IMR-90 (cell line): ENCODE data around the gene ENO2. TPM values are rescaled to one million over a fixed set of nuclear protein-coding genes. Genes with fewer than 3 reads are reported as not detected.

Source experiments
- ATAC-seq: fragments of 200-7000 bp; cut with Tn5 transposase; 2 replicates; pipeline ENCODE4 v1.9.1; 2020; ENCODE audit warnings: low read depth, mild to moderate bottlenecking, moderate library complexity
- BruUV-seq: library from RNA; stranded (reverse); fragments of 400-500 nt; replicated peaks from 2 replicates; lab custom pipeline; 2021; lab: Mats Ljungman, UMichigan
- CTCF ChIA-PET: fragments of 300-600 bp; formaldehyde crosslinking; extraction: SDS; loops from one replicate; lab custom pipeline; 2021; ENCODE audit warnings: antibody characterized with exemption; lab: Yijun Ruan, JAX
- POLR2A ChIA-PET: fragments of 300-600 bp; sonication (Branson Sonifier 250); formaldehyde crosslinking; loops from one replicate; lab custom pipeline; 2022; ENCODE audit warnings: antibody characterized with exemption; ENCODE audit not compliant: unreplicated experiment; lab: Charles Lee
- DNase-seq: peaks from one replicate; pipeline ENCODE4 v3.0.0; 2013
- H2AFZ ChIP-seq: replicated peaks from 2 replicates; pipeline ENCODE3; 2013; ENCODE audit warnings: low read length, mild to moderate bottlenecking; ENCODE audit not compliant: poor library complexity
- H2AK5ac ChIP-seq: 2 replicates; pipeline ENCODE4 v1.6.1; 2013; ENCODE audit warnings: low read depth, low read length, inconsistent platforms
- H2AK9ac ChIP-seq: replicated peaks from 2 replicates; pipeline ENCODE3; 2013; ENCODE audit warnings: mild to moderate bottlenecking, low read depth, low read length, moderate library complexity; ENCODE audit not compliant: poor library complexity
- H2BK120ac ChIP-seq: 2 replicates; pipeline ENCODE4 v1.6.1; 2013; ENCODE audit warnings: low read depth, low read length, inconsistent platforms
- H2BK15ac ChIP-seq: 3 replicates; pipeline ENCODE4 v1.6.1; 2013; ENCODE audit warnings: low read depth, low read length, inconsistent platforms
- H2BK20ac ChIP-seq: 2 replicates; pipeline ENCODE4 v1.6.1; 2013; ENCODE audit warnings: low read depth, mild to moderate bottlenecking, inconsistent platforms, low read length, moderate library complexity
- H2BK5ac ChIP-seq: 2 replicates; pipeline ENCODE4 v1.6.1; 2013; ENCODE audit warnings: mild to moderate bottlenecking, low read depth, low read length, inconsistent platforms; ENCODE audit not compliant: poor library complexity, severe bottlenecking
- H3K14ac ChIP-seq: replicated peaks from 2 replicates; pipeline ENCODE4 v1.6.1; 2013; ENCODE audit warnings: low read depth, low read length, inconsistent platforms
- H3K18ac ChIP-seq: 2 replicates; pipeline ENCODE4 v1.6.1; 2013; ENCODE audit warnings: low read depth, low read length, control low read depth
- H3K23ac ChIP-seq: 2 replicates; pipeline ENCODE4 v1.6.1; 2013; ENCODE audit warnings: low read depth, low read length, inconsistent platforms
- H3K27ac ChIP-seq: 2 replicates; pipeline ENCODE4 v1.5.1; 2013; ENCODE audit warnings: mild to moderate bottlenecking, control low read depth, low read length; ENCODE audit not compliant: insufficient read depth
- H3K27me3 ChIP-seq: 2 replicates; pipeline ENCODE4 v1.6.1; 2013; ENCODE audit warnings: low read length; ENCODE audit not compliant: control insufficient read depth, insufficient read depth
- H3K36me3 ChIP-seq: 2 replicates; pipeline ENCODE4 v1.6.1; 2013; ENCODE audit warnings: low read length, mixed read lengths; ENCODE audit not compliant: control insufficient read depth, insufficient read depth
- H3K4ac ChIP-seq: 2 replicates; pipeline ENCODE4 v1.6.1; 2013; ENCODE audit warnings: low read depth, low read length, inconsistent platforms
- H3K4me1 ChIP-seq: 2 replicates; pipeline ENCODE4 v1.6.1; 2013; ENCODE audit warnings: low read length, mixed read lengths; ENCODE audit not compliant: control insufficient read depth, insufficient read depth
- H3K4me2 ChIP-seq: 2 replicates; pipeline ENCODE4 v1.6.1; 2013; ENCODE audit warnings: low read depth, mild to moderate bottlenecking, control low read depth, low read length, moderate library complexity
- H3K4me3 ChIP-seq: 2 replicates; pipeline ENCODE4 v1.5.1; 2013; ENCODE audit warnings: low read depth, mild to moderate bottlenecking, control low read depth, low read length, moderate library complexity; ENCODE audit not compliant: insufficient read depth
- H3K56ac ChIP-seq: 2 replicates; pipeline ENCODE4 v1.6.1; 2013; ENCODE audit warnings: low read length, inconsistent platforms; ENCODE audit not compliant: insufficient read depth; ENCODE audit errors: extremely low read depth
- H3K79me1 ChIP-seq, 2 experiments: 2 replicates each; pipeline ENCODE4 v1.6.1; 2013; ENCODE audit warnings: low read length in 2 of 2, inconsistent platforms in 1 of 2, low read depth in 1 of 2
- H3K9ac ChIP-seq: 2 replicates; pipeline ENCODE4 v1.6.1; 2013; ENCODE audit warnings: low read depth, low read length, control low read depth
- H3K9me1 ChIP-seq: 2 replicates; pipeline ENCODE4 v1.6.1; 2013; ENCODE audit warnings: low read length, inconsistent platforms; ENCODE audit not compliant: insufficient read depth
- H3K9me3 ChIP-seq: 2 replicates; pipeline ENCODE4 v1.6.1; 2013; ENCODE audit warnings: low read length; ENCODE audit not compliant: control insufficient read depth, insufficient read depth
- H4K20me1 ChIP-seq: 2 replicates; pipeline ENCODE4 v1.6.1; 2013; ENCODE audit warnings: low read length, inconsistent platforms; ENCODE audit not compliant: insufficient read depth
- H4K5ac ChIP-seq: 2 replicates; pipeline ENCODE4 v1.6.1; 2013; ENCODE audit warnings: mild to moderate bottlenecking, low read depth, low read length, control low read depth
- H4K8ac ChIP-seq, 2 experiments: 2 replicates each; pipeline ENCODE4 v1.6.1; 2013; ENCODE audit warnings: low read depth in 2 of 2, low read length in 2 of 2, control low read depth in 1 of 2, inconsistent platforms in 1 of 2
- H4K91ac ChIP-seq: 2 replicates; pipeline ENCODE4 v1.6.1; 2013; ENCODE audit warnings: low read depth, low read length, inconsistent platforms; ENCODE audit not compliant: insufficient read depth
- BHLHE40 ChIP-seq: fragments of 150-350 bp; IDR thresholded peaks from 2 replicates; pipeline ENCODE4 v1.6.1; 2016; ENCODE audit warnings: mild to moderate bottlenecking, low read depth, low read length
- CHD1 ChIP-seq: IDR thresholded peaks from 2 replicates; pipeline ENCODE4 v1.6.1; 2012; ENCODE audit warnings: low read depth, low read length, improper control_type of control experiment
- ELK1 ChIP-seq: fragments of 150-350 bp; IDR thresholded peaks from 2 replicates; pipeline ENCODE4 v1.6.1; 2016; ENCODE audit warnings: low read depth, mild to moderate bottlenecking, low read length, moderate library complexity, borderline replicate concordance
- MAFK ChIP-seq: IDR thresholded peaks from 2 replicates; pipeline ENCODE4 v1.6.1; 2012; ENCODE audit warnings: low read depth, low read length, improper control_type of control experiment
- MXI1 ChIP-seq: IDR thresholded peaks from 2 replicates; pipeline ENCODE4 v1.6.1; 2012; ENCODE audit warnings: low read depth, mild to moderate bottlenecking, low read length, moderate library complexity, borderline replicate concordance
- NFE2L2 ChIP-seq: fragments of 150-350 bp; IDR thresholded peaks from 2 replicates; pipeline ENCODE4 v1.6.1; 2016; ENCODE audit warnings: low read depth, mild to moderate bottlenecking, low read length
- POLR2A ChIP-seq: IDR thresholded peaks from 2 replicates; pipeline ENCODE4 v1.6.1; 2012; ENCODE audit warnings: mild to moderate bottlenecking, low read depth, low read length
- SMC3 ChIP-seq: fragments of 150-350 bp; IDR thresholded peaks from 2 replicates; pipeline ENCODE4 v1.6.1; 2016; ENCODE audit warnings: low read depth, mild to moderate bottlenecking, antibody characterized with exemption, low read length, moderate library complexity
- USF2 ChIP-seq: fragments of 150-350 bp; IDR thresholded peaks from 2 replicates; pipeline ENCODE4 v1.6.1; 2017; ENCODE audit warnings: mild to moderate bottlenecking, antibody characterized with exemption, low read length, low read depth
- WGBS, 2 experiments: methylation state at CpG; one replicate each; pipeline versions ENCODE4 v1.1.5 to v1.1.7; 2013; ENCODE audit warnings: missing lambda C conversion rate in 2 of 2; ENCODE audit not compliant: insufficient read length in 1 of 2; ENCODE audit errors: extremely low coverage in 2 of 2; 5-methylcytosine and 5-hydroxymethylcytosine counted together
- dilution Hi-C: fragments of 300-500 bp; cut with HindIII; formaldehyde crosslinking; loops from one replicate; pipeline ENCODE4 v1.14.3; 2018; ENCODE audit warnings: low sequenced_read_pairs; ENCODE audit not compliant: unreplicated experiment
- in situ Hi-C: fragments of 300-500 bp; cut with MboI; formaldehyde crosslinking; loops from 3 replicates; pipeline ENCODE4 v1.14.3; 2019; ENCODE audit warnings: low sequenced_read_pairs, inconsistent platforms, mixed read lengths
- intact Hi-C: fragments of 100-400 bp; cut with micrococcal nuclease; formaldehyde crosslinking; loops from 2 replicates; pipeline ENCODE4 v1.10.0; 2022
- polyA plus RNA-seq, 3 experiments: library from polyadenylated mRNA; depleted of rRNA; stranded (reverse); fragments of >200 nt; gene quantifications; 2 replicates each; pipeline ENCODE4 v1.2.3, GENCODE V29; 2012; ENCODE audit warnings: low replicate concordance in 1 of 3
- total RNA-seq: library from RNA; depleted of rRNA; stranded (reverse); fragments of >200 nt; gene quantifications from 2 replicates; pipeline ENCODE4 v1.2.3, GENCODE V29; 2012

The ENO2 gene
- total and polyA plus RNA-seq, 2 of the 4 experiments (the other 2 are of a cell fraction): 28.3 to 92.8 TPM

GRCh38 chr12:6954316-6955107 lies 40.1 kb downstream of the ENO2 start:
- no peak overlapping the region for H3K23ac ChIP-seq
- H3K4ac ChIP-seq: peak overlapping the region; percentile 73; the same call in 1 of the 2 replicates
- H3K4me3 ChIP-seq: no peak overlapping the region
- no peak overlapping the region for H3K9ac ChIP-seq
- dilution Hi-C loops (no loop called here), intact Hi-C loops (no loop called here), in situ Hi-C loops (no loop called here)
- DNase-seq (no peak), ATAC-seq (no peak)
- no peaks in the 10 kb centered on the region for H3K9me1 ChIP-seq
- BruUV-seq: no TSS peak
- H3K27me3 ChIP-seq: no peaks in the 10 kb centered on the region
- no peak overlapping the region; the same call in 2 of the 3 replicates for H2BK15ac ChIP-seq
- H2AK5ac ChIP-seq: peak overlapping the region; percentile 46; the same call in 1 of the 2 replicates
- no peaks in the 10 kb centered on the region for H4K20me1 ChIP-seq
- no peaks in the 10 kb centered on the region for H3K36me3 ChIP-seq
- H4K5ac ChIP-seq: peak overlapping the region; percentile 2; the same call in 1 of the 2 replicates
- no peak overlapping the region for H4K8ac ChIP-seq
- H2BK120ac ChIP-seq: no peak overlapping the region
- no peak overlapping the region for H3K27ac ChIP-seq
- no peak overlapping the region for H4K91ac ChIP-seq
- 0 out of 2 replicates have a peak, but pooled peaks cover 2% of the 10 kb centered on the region for H3K4me1 ChIP-seq
- H3K9me3 ChIP-seq: no peaks in the 10 kb centered on the region
- no peak overlapping the region for H2BK20ac ChIP-seq
- ChIA-PET CTCF (no interaction called here), POLR2A (no interaction called here)
- no peak overlapping the region; the same call in 1 of the 2 replicates for H3K14ac ChIP-seq
- peak overlapping the region; percentile 87 for H2AFZ ChIP-seq
- no peak overlapping the region for H2AK9ac ChIP-seq
- H3K4me2 ChIP-seq: no peak overlapping the region
- 86% methylated on average over 10 of the region's 21 CpGs; no CpG with 5 or more reads in 1 of the 2 experiments for WGBS, 2 experiments
- H3K18ac ChIP-seq: no peak overlapping the region
- no peaks in the 10 kb centered on the region for H3K79me1 ChIP-seq
- H3K56ac ChIP-seq: no peak overlapping the region
- TF ChIP-seq POLR2A (no peak), ELK1 (no peak), USF2 (no peak), MXI1 (no peak), MAFK (no peak), BHLHE40 (no peak), SMC3 (no peak), NFE2L2 (no peak), CHD1 (no peak)
- H2BK5ac ChIP-seq: no peak overlapping the region
